Right atrium auricular region (tissue), 2 donors: Measurements from ENCODE around the gene PTPRN. TPM values are rescaled to one million over a fixed set of nuclear protein-coding genes. Genes with fewer than 3 reads are reported as not detected.
A peak's percentile ranks its signal among the peaks of the same experiment; 100 is the strongest.

Experiments
- DNase-seq: peaks from one replicate; pipeline ENCODE4 v3.0.0-alpha.2; 2019; ENCODE audit warnings: low spot score
- H3K27ac ChIP-seq, 2 donors: fragments of 200-600 bp; sonication (generic); 1 replicate in 1 of 2; 2 replicates in 1 of 2; pipeline ENCODE4 v1.5.1; 2016 to 2019
- H3K27me3 ChIP-seq, 2 donors: fragments of 200-600 bp; sonication (generic); one replicate each; pipeline versions ENCODE4 v1.5.1 to v1.6.0; 2017 to 2019
- H3K36me3 ChIP-seq: fragments of 200-600 bp; sonication (generic); one replicate; pipeline ENCODE4 v1.5.1; 2016
- H3K4me1 ChIP-seq, 2 donors: fragments of 200-600 bp; sonication (generic); one replicate each; pipeline versions ENCODE4 v1.5.1 to v1.6.0; 2017 to 2019
- H3K4me3 ChIP-seq, 2 donors: fragments of 200-600 bp; sonication (generic); 1 replicate in 1 of 2; 2 replicates in 1 of 2; pipeline ENCODE4 v1.5.1; 2017 to 2019; ENCODE audit warnings: mild to moderate bottlenecking in 1 of 2, moderate library complexity in 1 of 2
- H3K9me3 ChIP-seq, 2 donors: fragments of 200-600 bp; sonication (generic); one replicate each; pipeline ENCODE4 v1.5.1; 2019
- CTCF ChIP-seq, 2 donors: fragments of 200-600 bp; sonication (generic); IDR thresholded peaks; one replicate each; pipeline ENCODE4 v1.5.1; 2019; ENCODE audit warnings: antibody characterized with exemption in 2 of 2
- total RNA-seq, 2 donors: library from RNA; depleted of rRNA; stranded (reverse); fragments of >200 nt; gene quantifications; one replicate each; pipeline ENCODE4 v1.1.0, GENCODE V29; 2016

The PTPRN gene
- total RNA-seq, 2 donors from 2014 or later = 0.74 TPM; not detected in 1

- Histone ChIP-seq H3K4me3 (no peak overlapping the region), H3K9me3 (no peaks in the 10 kb centered on the region), H3K27me3 (no peaks in the 10 kb centered on the region), H3K36me3 (peaks cover 18% of the 10 kb centered on the region), H3K27ac (peak overlapping the region; percentile 70 to 74), H3K4me1 (peaks cover 0 to 57% of the 10 kb centered on the region in 2 donors)
- TF ChIP-seq CTCF (IDR thresholded peaks at IDR 0.05) = no peak
- no peak for DNase-seq
Observed at GRCh38 chr2:219250049-219250781, 59.0 kb downstream of the PTPRN start.

GRCh38 chr2:219249203-219249980 lies 59.8 kb downstream of the PTPRN start:
- Histone ChIP-seq H3K27ac (peak overlapping the region; percentile 70 to 74), H3K27me3 (no peaks in the 10 kb centered on the region), H3K36me3 (peaks cover 18% of the 10 kb centered on the region), H3K9me3 (no peaks in the 10 kb centered on the region), H3K4me3 (no peak overlapping the region), H3K4me1 (peaks cover 0 to 58% of the 10 kb centered on the region in 2 donors)
- no peak for TF ChIP-seq CTCF (IDR thresholded peaks at IDR 0.05)
- DNase-seq = peak; percentile 69

GRCh38 chr2:219248845-219249202 lies 60.4 kb downstream of the PTPRN start:
- no peak overlapping the region for H3K4me3 ChIP-seq
- H3K4me1 ChIP-seq = peaks cover 0 to 57% of the 10 kb centered on the region in 2 donors
- H3K27ac ChIP-seq = peak overlapping the region; percentile 70 to 74
- H3K27me3 ChIP-seq = no peaks in the 10 kb centered on the region
- no peak for TF ChIP-seq CTCF (IDR thresholded peaks at IDR 0.05)
- H3K36me3 ChIP-seq = peaks cover 18% of the 10 kb centered on the region
- no peaks in the 10 kb centered on the region for H3K9me3 ChIP-seq
- no peak for DNase-seq

- no peak for DNase-seq
- Histone ChIP-seq H3K9me3 (no peaks in the 10 kb centered on the region), H3K27me3 (no peaks in the 10 kb centered on the region), H3K36me3 (peaks cover 18% of the 10 kb centered on the region), H3K4me3 (no peak overlapping the region), H3K4me1 (peaks cover 0 to 52% of the 10 kb centered on the region in 2 donors), H3K27ac (no peak overlapping the region)
- no peak for TF ChIP-seq CTCF (IDR thresholded peaks at IDR 0.05)
Observed at GRCh38 chr2:219247678-219248642, 61.2 kb downstream of the PTPRN start.

- Histone ChIP-seq H3K27ac (no peak overlapping the region), H3K27me3 (no peaks in the 10 kb centered on the region), H3K9me3 (no peaks in the 10 kb centered on the region), H3K36me3 (peaks cover 18% of the 10 kb centered on the region), H3K4me1 (peaks cover 0 to 38% of the 10 kb centered on the region in 2 donors), H3K4me3 (no peak overlapping the region)
- DNase-seq = no peak
- TF ChIP-seq CTCF (IDR thresholded peaks at IDR 0.05) = no peak
Observed at GRCh38 chr2:219246559-219246958, 62.6 kb downstream of the PTPRN start.
